ENCODE results near the gene DNTTIP2.
A peak's percentile ranks its signal among the peaks of the same experiment; 100 is the strongest.
"Not testable (repeated sequence)": the region's sequence is repeated elsewhere in the genome, so short reads cannot be mapped to it uniquely, and the experiment has no call there.

DNTTIP2 gene

DNA sequence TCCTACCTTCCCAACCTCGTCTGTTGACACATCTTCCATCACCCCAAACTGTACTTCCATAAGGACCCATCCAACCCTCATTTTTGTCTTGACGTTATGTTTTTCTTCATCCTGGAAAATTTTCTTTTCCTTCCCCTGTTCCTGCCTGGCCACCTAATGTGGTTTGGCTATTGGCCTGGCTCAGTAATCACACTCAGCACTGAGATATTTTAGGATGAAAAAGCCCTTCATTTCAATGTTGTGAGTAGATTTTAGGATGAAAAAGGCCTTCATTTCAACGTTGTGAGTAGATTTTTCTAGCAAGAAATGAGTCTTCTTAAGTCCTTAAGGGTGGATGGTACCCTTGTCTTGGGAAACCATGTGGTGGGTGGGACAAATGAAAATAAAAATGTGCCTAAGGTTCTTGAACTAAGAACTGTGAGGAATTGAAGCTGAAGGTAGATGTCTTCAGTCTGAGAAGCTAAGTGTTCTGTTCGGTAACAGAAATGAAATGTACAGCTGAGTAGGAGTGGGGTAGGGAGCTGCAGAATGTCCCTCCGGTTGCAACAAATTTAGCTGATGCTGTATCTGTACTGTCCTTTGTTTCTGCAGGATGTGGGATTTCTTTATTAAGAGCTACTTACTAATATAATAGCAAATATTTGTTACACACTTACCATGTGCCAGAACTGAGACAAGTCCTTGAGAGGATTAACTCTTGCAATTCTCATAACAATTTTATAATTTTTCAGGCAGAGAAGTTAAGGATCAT lies 36.1 kb downstream of the DNTTIP2 start:
- no peak for DNase-seq (ENCODE audit: extremely low read depth in 1 of 2, low read depth in 1 of 2)

DNA sequence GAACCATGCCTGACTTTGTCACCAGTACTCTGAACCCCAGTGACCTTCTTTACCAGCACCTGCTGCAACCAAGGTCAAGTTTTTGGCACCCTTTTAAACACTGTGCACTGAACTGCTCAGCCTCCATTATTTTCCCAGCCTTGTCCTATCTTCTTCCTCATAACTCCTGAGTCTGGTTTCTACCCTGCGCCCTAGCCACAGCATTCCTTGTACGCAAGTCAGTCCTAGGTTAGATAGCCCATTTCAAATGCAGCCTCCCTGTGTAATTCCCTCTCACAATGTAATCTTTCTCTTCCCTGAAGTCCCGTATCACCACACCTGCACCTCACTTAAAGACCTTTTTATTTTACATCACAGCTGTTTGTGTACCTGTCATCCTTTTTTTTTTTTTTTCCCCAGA lies 37.2 kb downstream of the DNTTIP2 start:
- no peak for DNase-seq (ENCODE audit: extremely low read depth in 1 of 2, low read depth in 1 of 2)

- no peak for DNase-seq (ENCODE audit: extremely low read depth in 1 of 2, low read depth in 1 of 2)
Observed at GRCh38 chr1:93840956-93841482, 38.0 kb downstream of the DNTTIP2 start.

- no peak for DNase-seq (ENCODE audit: extremely low read depth in 1 of 2, low read depth in 1 of 2)
Observed at GRCh38 chr1:93839753-93840152, 39.3 kb downstream of the DNTTIP2 start.

DNA sequence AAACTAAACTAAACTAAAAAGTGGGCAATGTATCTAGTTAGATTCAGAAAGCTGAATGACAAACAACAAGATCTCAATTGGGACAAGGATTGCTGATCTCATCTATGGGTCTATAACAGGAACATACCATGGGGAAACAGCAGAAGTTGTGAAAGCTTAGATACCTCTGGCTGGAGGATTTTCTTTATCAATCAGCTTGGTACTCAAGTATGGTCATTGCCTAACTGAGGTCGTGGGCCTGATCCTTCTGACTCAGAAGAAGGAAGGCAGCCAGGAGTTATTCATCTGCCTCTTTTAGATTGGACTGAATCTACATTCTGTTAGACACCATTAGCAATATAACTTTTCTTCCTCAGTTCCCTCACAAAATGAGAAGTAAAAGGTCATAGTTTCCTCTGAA lies 39.7 kb downstream of the DNTTIP2 start:
- no peak for DNase-seq (ENCODE audit: extremely low read depth in 1 of 2, low read depth in 1 of 2)

GRCh38 chr1:93837961-93838360 lies 41.0 kb downstream of the DNTTIP2 start:
- DNase-seq (ENCODE audit: extremely low read depth in 1 of 2, low read depth in 1 of 2): no peak

GRCh38 chr1:93833293-93833692 lies 45.7 kb downstream of the DNTTIP2 start:
- DNase-seq (ENCODE audit: extremely low read depth in 1 of 2, low read depth in 1 of 2): not testable (repeated sequence)

GRCh38 chr1:93829061-93829460 lies 49.9 kb downstream of the DNTTIP2 start:
- DNase-seq (ENCODE audit: extremely low read depth in 1 of 2, low read depth in 1 of 2): no peak

DNA sequence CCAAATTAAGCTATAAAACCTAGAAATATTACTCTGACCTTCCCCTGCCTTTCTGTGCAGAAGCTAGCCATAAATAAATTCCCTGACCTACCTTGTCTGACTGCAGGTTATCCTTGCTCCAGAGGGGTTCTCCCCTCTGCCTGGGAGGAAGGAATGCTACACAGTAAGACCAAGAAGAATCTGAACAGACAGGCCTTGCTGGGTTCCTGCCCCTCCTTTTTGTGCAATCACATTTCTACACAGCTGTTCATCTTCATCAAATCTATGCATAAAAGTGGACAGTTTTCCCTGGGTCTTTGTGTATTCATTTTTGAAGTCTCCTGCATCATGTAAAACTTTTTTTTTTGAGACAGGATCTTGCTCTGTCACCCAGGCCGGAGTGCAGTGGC lies 50.6 kb downstream of the DNTTIP2 start:
- DNase-seq (ENCODE audit: extremely low read depth in 1 of 2, low read depth in 1 of 2): no peak

DNA sequence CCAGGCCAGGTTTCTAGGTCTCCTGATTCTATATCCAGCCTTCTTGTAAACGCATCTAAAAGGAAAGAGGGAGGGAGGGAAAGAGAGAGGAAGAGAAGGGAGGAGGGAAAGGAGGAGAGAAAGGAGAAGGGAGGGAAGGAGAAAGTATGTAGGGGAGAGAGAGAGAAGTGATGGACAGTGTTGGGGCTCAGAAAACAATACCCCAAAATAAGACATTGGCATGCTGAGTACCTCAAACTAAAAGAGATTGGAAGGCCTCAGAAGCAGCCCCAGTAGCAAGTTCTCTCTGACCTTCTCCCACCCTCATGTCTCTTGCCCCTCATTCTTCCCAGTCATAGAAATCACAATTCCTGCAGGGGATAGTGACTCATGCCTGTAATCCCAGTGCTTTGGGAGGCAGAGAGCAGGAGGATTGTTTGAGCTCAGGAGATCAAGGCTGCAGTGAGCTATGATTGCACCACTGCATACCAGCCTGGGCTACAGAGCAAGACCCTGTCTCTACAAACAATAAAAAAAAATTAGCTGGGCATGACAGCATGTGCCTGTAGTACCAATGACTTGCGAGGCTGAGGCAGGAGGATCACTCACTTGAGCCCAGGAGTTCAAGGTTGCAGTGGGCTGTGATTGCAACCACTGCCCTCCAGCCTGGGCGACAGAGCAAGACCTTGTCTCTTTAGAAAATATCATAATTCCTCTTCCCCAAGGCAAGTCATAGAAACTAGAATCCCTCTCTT lies 51.2 kb downstream of the DNTTIP2 start:
- DNase-seq (ENCODE audit: extremely low read depth in 1 of 2, low read depth in 1 of 2): no peak

- no peak for DNase-seq (ENCODE audit: extremely low read depth in 1 of 2, low read depth in 1 of 2)
Observed at GRCh38 chr1:93827128-93827527, 51.9 kb downstream of the DNTTIP2 start.

GRCh38 chr1:93824834-93825233 lies 54.2 kb downstream of the DNTTIP2 start:
- no peak for DNase-seq (ENCODE audit: extremely low read depth in 1 of 2, low read depth in 1 of 2)

DNA sequence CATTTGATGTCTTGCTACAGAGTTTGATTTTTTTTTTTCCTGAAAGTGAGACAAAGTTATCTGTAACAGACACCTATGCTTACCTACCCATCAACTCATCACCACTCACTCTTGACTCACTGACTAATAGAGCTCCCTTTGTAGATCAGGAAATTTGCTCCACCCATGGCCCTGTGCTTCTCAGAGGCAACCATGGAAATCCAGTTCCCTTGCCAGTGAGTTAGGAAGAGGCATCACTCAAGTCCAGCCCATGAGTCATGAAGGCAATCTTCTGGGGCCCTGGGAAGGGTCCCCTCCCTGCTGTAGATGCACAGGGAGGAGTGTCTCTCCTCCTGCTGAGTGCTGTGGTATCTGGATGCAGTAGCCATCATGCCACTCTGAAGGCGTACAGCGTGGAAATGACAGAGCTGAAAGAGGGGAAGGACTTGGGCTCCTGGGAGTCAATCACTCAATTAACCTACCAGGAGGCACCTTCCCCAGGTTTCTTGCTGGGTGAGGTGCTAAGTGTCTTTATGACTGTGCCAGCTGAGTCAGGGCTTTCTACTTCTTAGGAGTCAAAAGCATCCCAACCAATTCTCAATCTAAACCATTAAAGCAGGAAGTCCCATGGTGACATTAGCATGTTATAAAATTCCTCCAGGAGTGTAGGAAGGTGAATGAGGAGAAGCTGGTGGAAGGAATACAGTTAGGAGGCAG lies 56.1 kb downstream of the DNTTIP2 start:
- no peak for DNase-seq (ENCODE audit: extremely low read depth in 1 of 2, low read depth in 1 of 2)

- DNase-seq (ENCODE audit: extremely low read depth in 1 of 2, low read depth in 1 of 2): no peak
Observed at GRCh38 chr1:93821423-93822144, 57.4 kb downstream of the DNTTIP2 start.

GRCh38 chr1:93820554-93821422 lies 58.2 kb downstream of the DNTTIP2 start:
- DNase-seq (ENCODE audit: extremely low read depth in 1 of 2, low read depth in 1 of 2): no peak

DNA sequence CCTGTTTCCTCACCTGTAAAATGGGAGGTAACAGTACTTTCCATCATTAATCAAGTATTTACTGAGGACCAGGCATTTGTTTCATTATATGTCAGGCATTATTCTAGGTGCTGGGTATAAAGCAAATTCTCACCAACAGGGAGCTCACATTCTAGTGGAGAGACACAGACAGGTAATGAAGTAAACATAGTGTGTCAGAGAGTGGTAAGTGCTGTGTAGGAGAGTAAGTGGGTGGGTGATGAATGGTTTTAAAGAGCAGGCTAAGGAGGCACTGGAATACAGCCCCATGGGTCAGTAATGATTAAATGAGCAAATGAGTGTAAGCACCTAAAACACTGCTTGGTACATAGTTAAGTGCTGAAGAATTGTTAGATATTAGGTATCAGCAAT lies 60.4 kb downstream of the DNTTIP2 start:
- no peak for DNase-seq (ENCODE audit: extremely low read depth in 1 of 2, low read depth in 1 of 2)

DNA sequence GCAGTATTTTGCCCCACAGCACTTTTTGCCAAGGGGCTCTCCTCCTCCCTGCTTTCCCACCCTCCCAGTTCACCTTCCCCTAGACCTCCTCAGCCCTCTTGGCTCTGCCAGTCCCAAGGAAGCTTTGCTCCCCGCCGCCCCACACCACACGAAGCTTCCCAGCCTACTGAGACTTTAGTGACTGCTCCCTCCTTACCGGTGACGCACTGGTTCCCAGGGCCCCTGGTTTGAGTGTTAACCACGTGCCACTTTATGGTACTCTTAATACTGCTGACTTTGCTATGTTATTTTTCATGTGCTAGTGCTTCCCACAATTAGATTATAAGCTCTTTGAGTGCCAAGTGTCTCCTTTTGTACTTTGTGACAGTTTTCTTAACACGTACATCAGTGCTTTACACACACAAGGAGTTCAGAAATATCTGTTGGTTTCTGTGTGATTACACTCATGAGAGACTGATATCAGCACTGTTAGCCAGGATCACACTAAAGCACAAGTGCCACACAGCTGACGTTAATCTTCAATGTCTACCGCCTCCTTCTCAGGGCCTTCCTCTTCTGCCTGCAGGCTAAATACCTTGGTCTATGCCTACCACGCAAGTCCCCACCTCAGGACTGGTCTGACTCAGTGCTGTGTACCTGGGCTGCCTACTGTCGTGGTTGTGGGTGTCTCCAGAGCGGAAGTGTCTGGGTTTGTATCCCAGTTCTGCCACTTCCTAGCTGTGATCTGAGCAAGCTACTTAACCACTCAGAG lies 61.0 kb downstream of the DNTTIP2 start:
- peak; percentile 9 to 18 for DNase-seq (ENCODE audit: extremely low read depth in 1 of 2, low read depth in 1 of 2)

DNA sequence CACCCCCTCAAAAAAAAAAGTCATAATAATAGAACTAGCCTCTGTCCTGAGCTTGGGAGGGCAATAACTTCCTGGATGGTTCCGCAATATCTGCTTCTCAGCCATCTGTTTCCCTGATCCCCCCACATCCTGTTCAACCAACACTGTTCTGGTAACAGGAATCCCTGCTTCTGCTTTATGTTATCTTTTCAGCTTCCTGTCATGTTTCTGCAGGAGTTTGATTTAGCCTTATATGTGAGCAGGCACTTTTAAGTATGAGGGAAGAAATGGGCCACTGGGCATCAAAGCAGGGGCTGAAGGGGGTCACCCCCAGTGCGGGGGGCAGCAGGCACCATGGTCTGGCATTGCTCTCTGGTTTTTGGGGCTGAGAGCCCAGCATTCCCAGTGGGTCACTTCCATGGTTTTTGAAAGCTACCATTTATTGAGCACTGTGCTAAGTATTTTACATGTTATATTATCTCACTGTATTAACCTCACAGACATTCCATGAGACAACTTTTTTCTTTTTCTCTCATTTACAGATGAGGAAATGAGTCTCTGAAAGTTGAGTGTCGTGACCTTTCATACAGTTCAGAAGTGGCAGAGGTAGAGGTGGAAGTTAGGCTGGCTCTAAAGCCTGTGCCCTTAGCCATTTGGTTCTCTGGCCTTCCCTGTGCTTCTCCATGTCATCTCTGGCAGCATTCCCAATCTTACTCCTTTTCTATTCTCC lies 61.9 kb downstream of the DNTTIP2 start:
- no peak for DNase-seq (ENCODE audit: extremely low read depth in 1 of 2, low read depth in 1 of 2)
